GM06990 (cell line): ENCODE results near the gene VAV3.
"Not testable (repeated sequence)": the region's sequence is repeated elsewhere in the genome, so short reads cannot be mapped to it uniquely, and the experiment has no call there.

Experiments
- DNase-seq: peaks from one replicate; pipeline ENCODE4 v3.0.0-alpha.2; 2011; ENCODE audit not compliant: insufficient read length; ENCODE audit errors: extremely low read depth
- H3K27me3 ChIP-seq: replicated peaks from 2 replicates; pipeline ENCODE4 v1.6.0; 2011; ENCODE audit warnings: low read length; ENCODE audit not compliant: control insufficient read depth, insufficient read depth
- H3K36me3 ChIP-seq: 2 replicates; pipeline ENCODE4 v1.5.1; 2011; ENCODE audit warnings: low read length; ENCODE audit not compliant: control insufficient read depth, insufficient read depth
- H3K4me3 ChIP-seq: replicated peaks from 2 replicates; pipeline ENCODE4 v1.5.1; 2011; ENCODE audit warnings: low read depth, mild to moderate bottlenecking, control low read depth, low read length
- CTCF ChIP-seq: IDR thresholded peaks from 2 replicates; pipeline ENCODE4 v1.5.1; 2011; ENCODE audit warnings: low read length, control low read depth, mild to moderate bottlenecking, inconsistent platforms; ENCODE audit not compliant: insufficient read depth, poor library complexity, severe bottlenecking

VAV3 gene

GRCh38 chr1:107748531-107748930 lies 216.4 kb downstream of the VAV3 start:
- DNase-seq: no peak
- Histone ChIP-seq H3K27me3 (no peaks in the 10 kb centered on the region), H3K4me3 (no peak overlapping the region), H3K36me3 (no peaks in the 10 kb centered on the region)
- peak; percentile 23 for TF ChIP-seq CTCF

GRCh38 chr1:107741242-107741641 lies 223.7 kb downstream of the VAV3 start:
- no peak for TF ChIP-seq CTCF
- DNase-seq: no peak
- no peak overlapping the region for H3K4me3 ChIP-seq
- no peaks in the 10 kb centered on the region for H3K36me3 ChIP-seq
- H3K27me3 ChIP-seq: no peaks in the 10 kb centered on the region

- no peak for DNase-seq
Measured at GRCh38 chr1:107740579-107740978, 224.4 kb downstream of the VAV3 start.

GRCh38 chr1:107739651-107740050 lies 225.3 kb downstream of the VAV3 start:
- Histone ChIP-seq H3K27me3 (no peaks in the 10 kb centered on the region), H3K36me3 (no peaks in the 10 kb centered on the region), H3K4me3 (no peak overlapping the region)
- DNase-seq: no peak
- TF ChIP-seq CTCF: no peak

More at GRCh38 chr1:107740579-107740978, 224.4 kb downstream of the VAV3 start:
- TF ChIP-seq CTCF: no peak
- Histone ChIP-seq H3K36me3 (no peaks in the 10 kb centered on the region), H3K4me3 (no peak overlapping the region), H3K27me3 (no peaks in the 10 kb centered on the region)

GRCh38 chr1:107739201-107739600 lies 225.8 kb downstream of the VAV3 start:
- H3K4me3 ChIP-seq: no peak overlapping the region
- no peak for TF ChIP-seq CTCF
- no peak for DNase-seq
- no peaks in the 10 kb centered on the region for H3K27me3 ChIP-seq
- H3K36me3 ChIP-seq: no peaks in the 10 kb centered on the region

GRCh38 chr1:107733401-107733800 lies 231.6 kb downstream of the VAV3 start:
- not testable (repeated sequence) for H3K36me3 ChIP-seq, H3K27me3 ChIP-seq, H3K4me3 ChIP-seq, DNase-seq
